EH (cell line): ENCODE measurements around the gene QSER1.
A peak's percentile ranks its signal among the peaks of the same experiment; 100 is the strongest.

ENCODE experiments used
- DNase-seq: peaks from one replicate; pipeline ENCODE4 v3.0.0-alpha.2; 2015; ENCODE audit warnings: low read depth

The QSER1 gene

GRCh38 chr11:32890843-32891656 lies 1.6 kb upstream of the QSER1 start:
- DNase-seq, result no peak

GRCh38 chr11:32891657-32892354 lies 805 bp upstream of the QSER1 start:
- peak; percentile 23 for DNase-seq

GRCh38 chr11:32893093-32893342 lies 407 bp downstream of the QSER1 start:
- no peak for DNase-seq

- DNase-seq, result peak; percentile 38
Measured at GRCh38 chr11:32893343-32894148, 935 bp downstream of the QSER1 start.

GRCh38 chr11:32894149-32894827 lies 1.7 kb downstream of the QSER1 start:
- DNase-seq, result peak; percentile 76

- no peak for DNase-seq
Measured at GRCh38 chr11:32894921-32895320, 2.3 kb downstream of the QSER1 start.

- DNase-seq, result no peak
Measured at GRCh38 chr11:32895471-32895870, 2.9 kb downstream of the QSER1 start.

GRCh38 chr11:32897103-32897502 lies 4.5 kb downstream of the QSER1 start:
- no peak for DNase-seq

- no peak for DNase-seq
Measured at GRCh38 chr11:32899438-32899837, 6.8 kb downstream of the QSER1 start.

GRCh38 chr11:32902089-32902665 lies 9.6 kb downstream of the QSER1 start:
- DNase-seq, result no peak

- peak; percentile 4 for DNase-seq
Measured at GRCh38 chr11:32905028-32905667, 12.5 kb downstream of the QSER1 start.

GRCh38 chr11:32908619-32909018 lies 16.0 kb downstream of the QSER1 start:
- no peak for DNase-seq

- no peak for DNase-seq
Measured at GRCh38 chr11:32911413-32911812, 18.8 kb downstream of the QSER1 start.

- DNase-seq, result no peak
Measured at GRCh38 chr11:32913445-32913844, 20.8 kb downstream of the QSER1 start.

- no peak for DNase-seq
Measured at GRCh38 chr11:32916361-32916760, 23.8 kb downstream of the QSER1 start.

GRCh38 chr11:32916994-32917393 lies 24.4 kb downstream of the QSER1 start:
- DNase-seq, result no peak

GRCh38 chr11:32918427-32918826 lies 25.8 kb downstream of the QSER1 start:
- no peak for DNase-seq

GRCh38 chr11:32919338-32919737 lies 26.7 kb downstream of the QSER1 start:
- DNase-seq, result no peak

- DNase-seq, result no peak
Measured at GRCh38 chr11:32920570-32920969, 28.0 kb downstream of the QSER1 start.

- no peak for DNase-seq
Measured at GRCh38 chr11:32921204-32921603, 28.6 kb downstream of the QSER1 start.

GRCh38 chr11:32931606-32932005 lies 39.0 kb downstream of the QSER1 start:
- peak; percentile 11 for DNase-seq

- DNase-seq, result no peak
Measured at GRCh38 chr11:32932196-32932595, 39.6 kb downstream of the QSER1 start.
